Measurements from ENCODE around the gene CGGBP1. TPM values are rescaled to one million over a fixed set of nuclear protein-coding genes. Genes with fewer than 3 reads are reported as not detected.

The CGGBP1 gene
- total RNA-seq, 1 experiment from 2014 or later, result 96.6 TPM

- BruUV-seq (replicated peaks), result no TSS peak
- no peak overlapping the region for H3K27ac Mint-ChIP-seq (ENCODE audit: low read depth, unreplicated experiment)
- no peaks in the 10 kb centered on the region for H3K27me3 Mint-ChIP-seq (ENCODE audit: insufficient read depth, unreplicated experiment)
- ChIA-PET CTCF (interaction anchor here (0.7 to 1.3 kb wide), 2 partner anchors 67 to 1314 kb away, joined by 3 read pairs; no protein-coding TSS in a partner anchor), POLR2A (interaction anchor here (1.3 kb wide), 1 partner anchor 10 kb away, joined by 4 read pairs; no protein-coding TSS in a partner anchor)
- H3K4me1 Mint-ChIP-seq (ENCODE audit: insufficient read depth, unreplicated experiment), result peaks cover 6% of the 10 kb centered on the region
- no peak overlapping the region for H3K4me3 Mint-ChIP-seq (ENCODE audit: unreplicated experiment)
- no peaks in the 10 kb centered on the region for H3K9me3 Mint-ChIP-seq (ENCODE audit: unreplicated experiment)
- no peaks in the 10 kb centered on the region for H3K36me3 Mint-ChIP-seq (ENCODE audit: insufficient read depth, unreplicated experiment)
- intact Hi-C loops (cut with micrococcal nuclease), result no loop called here
- DNase-seq (ENCODE audit: unreplicated experiment), result no peak
- TF ChIP-seq CTCF (IDR thresholded peaks at IDR 0.05; ENCODE audit: unreplicated experiment), result no peak
These were observed 12.0 kb downstream of the CGGBP1 start for GRCh38 chr3:88046766-88047165.

DNA sequence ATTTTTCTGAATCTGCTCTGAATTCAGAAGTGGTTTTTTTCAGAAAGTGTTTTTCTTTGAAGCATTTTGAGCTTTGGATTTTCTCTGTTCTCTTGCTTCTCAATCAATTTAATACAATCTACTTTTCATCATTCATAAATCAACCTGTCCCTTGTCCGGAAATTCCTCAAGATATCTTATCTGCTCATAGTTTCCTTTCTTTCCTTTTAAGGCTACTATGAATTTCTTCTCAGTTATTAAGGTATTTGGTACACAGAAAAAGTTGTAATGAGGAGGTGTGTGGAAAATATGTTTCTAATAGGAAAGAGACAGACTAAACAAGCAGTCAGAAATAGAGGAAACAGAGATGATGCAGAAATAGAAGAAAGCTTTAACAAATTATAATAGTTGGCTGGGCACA, 14.4 kb downstream of the CGGBP1 start:
- Mint-ChIP-seq H3K4me1 (ENCODE audit: insufficient read depth, unreplicated experiment) (peaks cover 6% of the 10 kb centered on the region), H3K4me3 (ENCODE audit: unreplicated experiment) (no peak overlapping the region), H3K27ac (ENCODE audit: low read depth, unreplicated experiment) (no peak overlapping the region), H3K9me3 (ENCODE audit: unreplicated experiment) (no peaks in the 10 kb centered on the region), H3K27me3 (ENCODE audit: insufficient read depth, unreplicated experiment) (no peaks in the 10 kb centered on the region), H3K36me3 (ENCODE audit: insufficient read depth, unreplicated experiment) (no peaks in the 10 kb centered on the region)
- ChIA-PET POLR2A (no interaction called here), CTCF (interaction anchor here (1.3 kb wide), 1 partner anchor 8 kb away, joined by 3 read pairs; no protein-coding TSS in a partner anchor)
- no peak for DNase-seq (ENCODE audit: unreplicated experiment)
- TF ChIP-seq CTCF (IDR thresholded peaks at IDR 0.05; ENCODE audit: unreplicated experiment), result no peak
- intact Hi-C loops (cut with micrococcal nuclease), result no loop called here
- no TSS peak for BruUV-seq (replicated peaks)

DNA sequence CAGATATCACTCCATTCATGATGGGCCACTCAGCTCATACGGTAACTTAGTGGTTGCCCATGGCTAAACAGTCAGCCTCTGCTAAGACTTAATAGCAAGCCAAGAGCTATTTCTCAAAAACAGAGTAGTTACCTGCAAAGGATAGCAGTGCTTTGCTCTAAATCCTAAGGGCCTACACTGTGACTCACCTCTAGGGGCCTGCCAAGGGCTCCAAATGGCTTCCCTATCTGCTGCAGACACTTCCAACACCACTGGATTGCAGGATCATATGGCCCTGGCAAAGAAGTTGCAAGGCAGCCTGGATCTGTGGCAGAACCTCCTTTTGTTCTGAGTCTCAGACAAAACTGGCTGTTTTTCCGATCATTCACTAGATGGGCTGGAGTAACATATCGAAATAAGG, 17.8 kb downstream of the CGGBP1 start:
- ChIA-PET POLR2A (no interaction called here), CTCF (interaction anchor here (1.0 kb wide), 1 partner anchor 72 kb away, joined by 3 read pairs; no protein-coding TSS in a partner anchor)
- H3K4me1 Mint-ChIP-seq (ENCODE audit: insufficient read depth, unreplicated experiment), result no peaks in the 10 kb centered on the region
- no peaks in the 10 kb centered on the region for H3K9me3 Mint-ChIP-seq (ENCODE audit: unreplicated experiment)
- no peaks in the 10 kb centered on the region for H3K27me3 Mint-ChIP-seq (ENCODE audit: insufficient read depth, unreplicated experiment)
- no peak for DNase-seq (ENCODE audit: unreplicated experiment)
- H3K27ac Mint-ChIP-seq (ENCODE audit: low read depth, unreplicated experiment), result no peak overlapping the region
- no TSS peak for BruUV-seq (replicated peaks)
- TF ChIP-seq CTCF (IDR thresholded peaks at IDR 0.05; ENCODE audit: unreplicated experiment), result no peak
- no peaks in the 10 kb centered on the region for H3K36me3 Mint-ChIP-seq (ENCODE audit: insufficient read depth, unreplicated experiment)
- no peak overlapping the region for H3K4me3 Mint-ChIP-seq (ENCODE audit: unreplicated experiment)
- intact Hi-C loops (cut with micrococcal nuclease), result no loop called here

DNA sequence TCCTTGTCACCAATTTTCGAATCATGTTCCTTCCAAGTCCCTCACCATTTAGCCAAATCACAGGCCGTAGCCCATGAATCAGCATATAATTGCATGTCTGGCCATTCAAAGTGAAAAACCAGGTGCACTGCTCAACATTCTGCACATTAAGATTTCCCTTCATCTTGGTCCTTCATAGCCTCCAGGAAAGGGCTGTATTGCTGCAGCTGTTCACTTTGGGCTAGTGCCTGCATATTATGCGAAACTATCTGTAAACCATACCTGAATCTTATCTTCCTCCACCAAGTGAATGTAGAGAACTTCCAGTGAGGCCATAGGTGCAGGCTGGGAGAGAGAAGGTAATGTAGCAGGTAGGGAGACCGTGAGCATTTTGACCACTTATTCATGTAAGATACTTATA, 18.3 kb downstream of the CGGBP1 start:
- CTCF ChIA-PET, result interaction anchor here (1.0 kb wide), 1 partner anchor 73 kb away, joined by 3 read pairs; no protein-coding TSS in a partner anchor

More for the DNA sequence above, 18.3 kb downstream of the CGGBP1 start:
- Mint-ChIP-seq H3K9me3 (ENCODE audit: unreplicated experiment) (no peaks in the 10 kb centered on the region), H3K4me3 (ENCODE audit: unreplicated experiment) (no peak overlapping the region), H3K27ac (ENCODE audit: low read depth, unreplicated experiment) (no peak overlapping the region), H3K4me1 (ENCODE audit: insufficient read depth, unreplicated experiment) (no peaks in the 10 kb centered on the region), H3K27me3 (ENCODE audit: insufficient read depth, unreplicated experiment) (no peaks in the 10 kb centered on the region), H3K36me3 (ENCODE audit: insufficient read depth, unreplicated experiment) (no peaks in the 10 kb centered on the region)
- POLR2A ChIA-PET, result no interaction called here
- no peak for TF ChIP-seq CTCF (IDR thresholded peaks at IDR 0.05; ENCODE audit: unreplicated experiment)
- intact Hi-C loops (cut with micrococcal nuclease), result no loop called here
- DNase-seq (ENCODE audit: unreplicated experiment), result no peak
- BruUV-seq (replicated peaks), result no TSS peak
